ENCODE data around the gene PPP1R12B.

Gene PPP1R12B, protein sequence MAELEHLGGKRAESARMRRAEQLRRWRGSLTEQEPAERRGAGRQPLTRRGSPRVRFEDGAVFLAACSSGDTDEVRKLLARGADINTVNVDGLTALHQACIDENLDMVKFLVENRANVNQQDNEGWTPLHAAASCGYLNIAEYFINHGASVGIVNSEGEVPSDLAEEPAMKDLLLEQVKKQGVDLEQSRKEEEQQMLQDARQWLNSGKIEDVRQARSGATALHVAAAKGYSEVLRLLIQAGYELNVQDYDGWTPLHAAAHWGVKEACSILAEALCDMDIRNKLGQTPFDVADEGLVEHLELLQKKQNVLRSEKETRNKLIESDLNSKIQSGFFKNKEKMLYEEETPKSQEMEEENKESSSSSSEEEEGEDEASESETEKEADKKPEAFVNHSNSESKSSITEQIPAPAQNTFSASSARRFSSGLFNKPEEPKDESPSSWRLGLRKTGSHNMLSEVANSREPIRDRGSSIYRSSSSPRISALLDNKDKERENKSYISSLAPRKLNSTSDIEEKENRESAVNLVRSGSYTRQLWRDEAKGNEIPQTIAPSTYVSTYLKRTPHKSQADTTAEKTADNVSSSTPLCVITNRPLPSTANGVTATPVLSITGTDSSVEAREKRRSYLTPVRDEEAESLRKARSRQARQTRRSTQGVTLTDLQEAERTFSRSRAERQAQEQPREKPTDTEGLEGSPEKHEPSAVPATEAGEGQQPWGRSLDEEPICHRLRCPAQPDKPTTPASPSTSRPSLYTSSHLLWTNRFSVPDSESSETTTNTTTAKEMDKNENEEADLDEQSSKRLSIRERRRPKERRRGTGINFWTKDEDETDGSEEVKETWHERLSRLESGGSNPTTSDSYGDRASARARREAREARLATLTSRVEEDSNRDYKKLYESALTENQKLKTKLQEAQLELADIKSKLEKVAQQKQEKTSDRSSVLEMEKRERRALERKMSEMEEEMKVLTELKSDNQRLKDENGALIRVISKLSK

DNA sequence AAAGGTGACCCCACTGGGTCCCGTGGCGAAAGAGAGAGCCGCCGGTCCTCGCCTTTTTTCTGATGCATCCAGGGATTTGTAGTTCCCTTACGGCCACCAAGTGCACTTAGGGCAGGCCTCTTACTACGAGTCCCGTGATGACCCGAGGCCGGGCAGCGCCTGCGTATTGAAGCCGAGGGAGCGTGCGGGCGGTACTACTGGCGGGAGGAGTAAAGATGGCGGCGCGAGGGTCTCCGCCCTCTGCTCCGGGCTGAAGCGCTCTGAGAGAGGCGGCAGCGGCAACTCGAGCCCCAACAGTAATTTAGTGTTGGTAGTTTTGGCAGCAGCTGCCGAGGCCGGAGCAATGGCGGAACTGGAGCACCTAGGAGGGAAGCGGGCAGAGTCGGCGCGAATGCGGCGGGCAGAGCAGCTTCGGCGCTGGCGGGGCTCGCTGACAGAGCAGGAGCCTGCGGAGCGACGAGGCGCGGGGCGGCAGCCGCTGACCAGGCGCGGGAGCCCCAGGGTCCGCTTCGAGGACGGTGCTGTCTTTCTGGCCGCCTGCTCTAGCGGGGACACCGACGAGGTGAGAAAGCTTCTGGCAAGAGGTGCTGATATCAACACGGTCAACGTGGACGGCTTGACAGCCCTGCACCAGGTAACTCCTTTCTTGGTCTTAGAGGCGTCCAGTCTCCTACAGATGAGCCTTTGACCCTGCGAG is at the start of gene PPP1R12B:
Gene PPP1R12B, plus strand, starts transcription at position 191 of the 697 bp plus-strand sequence. Its CDS starts 153 bp downstream, at position 344.
- DNase-seq: peak; percentile 99

DNA sequence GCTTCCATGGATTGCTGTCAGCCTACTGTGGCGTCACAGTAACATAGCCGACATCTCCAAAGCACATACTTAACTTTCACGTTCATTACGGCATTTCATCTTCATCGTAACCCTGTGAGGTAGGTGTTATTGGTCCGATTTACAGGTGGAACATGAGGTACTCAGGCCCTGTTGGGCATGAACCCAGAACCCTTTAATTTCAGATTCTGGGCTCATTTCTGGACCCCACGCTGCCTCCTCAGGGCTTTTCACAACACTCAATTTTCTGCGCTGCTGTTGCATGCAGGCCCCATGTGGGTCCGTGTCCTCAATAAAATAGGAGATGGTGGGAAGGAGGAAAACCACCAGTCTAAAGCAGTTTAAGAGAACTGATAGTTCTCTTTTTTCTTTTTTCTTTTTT is 46.3 kb upstream of the PPP1R12B start:
- no peak for DNase-seq

DNA sequence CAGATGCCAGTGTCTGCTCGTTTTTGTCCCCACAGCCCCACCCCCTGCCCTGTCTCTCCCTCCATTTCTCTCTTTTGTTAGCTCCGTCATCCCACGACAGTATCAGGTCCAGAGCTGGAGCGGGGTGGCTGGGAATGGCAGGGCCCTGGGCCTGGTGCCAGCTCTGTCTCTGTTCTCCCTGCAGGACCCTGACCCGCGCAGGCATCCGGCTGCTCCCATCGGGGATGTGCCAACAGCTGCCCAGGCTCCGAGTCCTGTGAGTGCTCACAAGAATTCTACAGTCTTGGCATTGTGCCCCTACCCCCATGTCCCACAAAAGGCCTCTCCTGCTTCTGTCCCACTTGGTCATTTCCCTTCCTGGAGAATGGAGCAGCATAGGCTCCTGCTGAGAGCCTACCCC is 44.1 kb upstream of the PPP1R12B start:
- no peak for DNase-seq

DNA sequence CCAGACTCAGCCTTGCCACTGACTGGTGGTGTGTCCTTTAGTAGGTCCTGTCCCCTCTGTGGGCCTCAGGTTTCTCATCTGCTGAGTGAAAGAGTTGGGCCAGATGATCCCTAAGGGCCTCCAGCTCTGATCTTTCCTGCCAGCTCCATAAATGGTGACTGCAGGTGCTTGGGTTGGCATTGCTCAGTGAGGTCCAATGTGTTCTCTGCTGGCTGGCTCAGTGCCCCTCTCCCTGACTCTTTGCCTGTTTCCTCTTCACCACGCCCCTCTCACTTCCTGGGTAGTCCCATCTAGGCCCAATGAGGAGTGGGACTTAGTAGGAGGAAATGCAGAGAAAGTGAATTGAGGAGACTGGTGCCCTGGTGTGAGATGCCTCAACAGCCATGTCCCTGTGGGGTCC is 43.3 kb upstream of the PPP1R12B start:
- DNase-seq: no peak

DNA sequence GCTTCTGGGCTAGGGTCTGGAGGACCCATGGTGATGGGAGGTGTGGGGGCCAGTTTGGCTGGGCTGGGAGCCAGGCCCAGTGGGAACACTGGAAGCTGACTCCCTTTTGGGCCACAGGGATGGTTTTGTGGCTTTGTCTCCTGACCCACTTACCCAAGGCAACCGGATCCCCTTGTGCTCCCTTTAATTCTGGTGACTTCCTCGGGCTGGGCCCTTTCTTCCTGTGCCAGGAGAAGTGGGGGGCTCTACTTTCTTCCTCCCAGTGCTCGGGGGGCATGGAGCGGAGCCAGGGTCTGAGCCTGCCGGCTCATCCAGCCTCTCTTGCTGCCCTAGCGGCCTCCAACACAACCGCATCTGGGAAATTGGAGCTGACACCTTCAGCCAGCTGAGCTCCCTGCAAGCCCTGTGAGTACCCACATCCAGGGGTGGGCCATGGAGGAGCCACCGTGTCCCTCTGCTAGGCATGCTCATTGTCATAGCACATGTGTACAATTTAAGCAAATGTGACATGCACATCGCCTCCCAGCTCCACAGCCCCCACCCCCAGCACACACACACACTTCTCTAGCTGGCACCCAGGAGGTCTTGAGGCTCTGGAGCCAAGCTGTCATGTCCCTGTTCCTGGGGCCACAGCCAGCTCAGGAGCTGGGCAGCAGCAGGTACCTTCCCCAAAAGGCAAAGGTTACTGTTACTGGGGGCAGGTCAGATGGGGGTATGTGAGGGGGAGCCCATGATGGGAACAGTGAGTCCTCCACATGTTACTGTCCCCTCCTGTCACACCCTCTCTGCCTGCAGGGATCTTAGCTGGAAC is 41.8 kb upstream of the PPP1R12B start:
- no peak for DNase-seq

DNA sequence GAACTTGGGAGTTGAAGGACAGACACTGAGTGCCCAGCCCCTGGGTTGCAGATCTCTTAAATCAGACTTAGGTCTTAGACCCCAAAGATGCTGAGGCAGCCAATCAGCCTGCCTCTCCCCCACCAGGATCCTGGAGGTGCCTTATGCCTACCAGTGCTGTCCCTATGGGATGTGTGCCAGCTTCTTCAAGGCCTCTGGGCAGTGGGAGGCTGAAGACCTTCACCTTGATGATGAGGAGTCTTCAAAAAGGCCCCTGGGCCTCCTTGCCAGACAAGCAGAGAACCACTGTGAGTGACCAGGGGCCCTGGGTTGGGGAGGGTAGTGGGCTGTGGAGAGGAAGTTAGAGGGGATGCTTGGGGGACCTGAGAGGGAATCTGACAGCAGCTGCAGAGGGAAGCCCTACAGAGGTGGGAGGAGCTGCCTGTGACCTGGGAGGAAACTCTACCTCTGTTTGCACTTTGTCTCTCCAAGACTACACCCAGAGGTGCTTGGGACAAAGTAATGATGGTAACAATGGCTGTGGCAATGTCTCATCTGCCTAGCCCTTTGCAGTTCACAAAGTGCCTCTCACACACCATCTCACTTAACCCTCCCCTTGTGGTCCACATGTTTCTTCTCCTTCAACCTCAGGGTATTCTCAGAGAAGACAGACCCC is 38.3 kb upstream of the PPP1R12B start:
- DNase-seq: no peak

DNA sequence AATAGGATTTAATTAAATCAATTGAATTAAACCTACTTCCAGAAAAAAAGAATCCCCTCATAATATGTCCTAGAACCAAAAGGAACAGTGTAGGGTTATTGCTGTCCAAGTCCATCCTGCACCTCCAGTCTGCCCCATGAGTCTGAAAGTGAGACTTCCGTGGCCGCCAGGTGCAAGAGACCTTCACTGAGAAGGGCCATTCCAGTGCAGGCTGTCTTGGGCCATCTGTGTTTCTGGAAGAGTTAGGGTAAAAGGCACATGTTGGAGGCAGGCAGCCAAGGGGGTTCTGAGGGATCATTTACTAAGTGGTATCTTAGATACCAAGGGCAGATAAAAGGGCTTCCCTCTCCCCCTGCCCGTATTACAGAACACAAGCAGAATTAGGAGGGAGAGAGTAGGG is 37.8 kb upstream of the PPP1R12B start:
- DNase-seq: no peak

DNA sequence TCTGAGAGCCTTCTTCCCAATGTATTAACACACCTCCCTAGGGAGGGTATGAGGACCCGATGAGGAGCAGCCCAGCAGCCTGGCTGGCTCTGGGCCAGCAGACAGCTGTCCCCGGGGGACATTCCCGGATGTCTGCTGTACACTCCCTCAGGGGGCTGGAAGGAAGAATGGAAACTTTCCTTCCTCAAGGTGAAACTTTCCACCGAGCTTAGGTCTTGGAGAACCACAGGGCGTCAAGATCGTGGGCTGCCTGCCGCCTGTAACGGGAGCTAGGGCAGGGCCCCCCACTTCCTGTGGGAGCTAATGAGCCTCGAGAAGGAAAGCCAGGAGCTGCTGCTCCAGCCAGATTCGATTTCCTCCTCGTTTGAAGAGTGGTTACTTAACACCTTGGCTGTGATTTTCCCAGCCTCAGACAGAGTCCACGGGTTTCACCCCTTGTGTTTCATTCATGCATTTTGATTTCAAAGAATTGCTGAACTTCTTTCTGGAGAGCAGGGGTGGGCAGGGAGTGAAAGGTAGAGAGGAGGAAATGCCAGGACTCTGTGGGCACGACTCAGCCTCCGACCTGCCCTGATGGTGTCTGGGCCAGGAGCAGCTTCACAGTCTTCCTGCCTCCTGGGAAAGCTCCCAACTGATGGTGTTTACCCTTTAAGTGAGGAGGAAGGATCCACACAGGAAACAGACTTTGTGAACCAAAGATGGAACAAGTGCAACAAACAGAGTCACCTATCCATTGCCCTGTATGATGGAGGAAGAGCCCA is 36.4 kb upstream of the PPP1R12B start:
- no peak for DNase-seq

DNA sequence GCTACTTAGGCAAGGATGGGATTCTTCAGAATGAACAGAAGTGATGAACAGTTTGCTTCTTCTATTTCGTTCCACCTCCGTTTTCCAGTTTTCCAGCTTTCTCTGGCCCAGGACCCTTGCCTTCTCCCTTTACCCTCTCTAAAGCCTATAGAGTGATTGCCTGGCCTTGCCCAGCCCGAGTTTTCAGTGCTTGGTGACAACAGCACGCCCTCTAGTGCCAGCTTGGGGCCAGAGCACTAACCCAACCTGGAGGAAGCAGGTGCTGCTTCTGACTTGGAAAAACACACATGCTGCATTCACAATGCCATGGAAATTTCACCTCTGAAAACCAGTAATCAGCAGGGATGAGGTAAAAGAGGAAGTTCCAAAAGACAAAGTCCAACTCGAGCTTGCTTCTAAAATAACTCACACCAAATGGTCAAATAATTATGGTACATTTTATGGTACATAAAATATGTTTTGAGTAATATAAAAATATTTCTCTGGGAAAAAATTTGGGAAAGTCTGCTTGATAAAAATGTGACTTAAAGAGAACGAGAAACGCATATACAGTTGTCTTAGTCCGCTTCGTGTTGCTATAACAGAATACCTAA is 32.8 kb upstream of the PPP1R12B start:
- no peak for DNase-seq

DNA sequence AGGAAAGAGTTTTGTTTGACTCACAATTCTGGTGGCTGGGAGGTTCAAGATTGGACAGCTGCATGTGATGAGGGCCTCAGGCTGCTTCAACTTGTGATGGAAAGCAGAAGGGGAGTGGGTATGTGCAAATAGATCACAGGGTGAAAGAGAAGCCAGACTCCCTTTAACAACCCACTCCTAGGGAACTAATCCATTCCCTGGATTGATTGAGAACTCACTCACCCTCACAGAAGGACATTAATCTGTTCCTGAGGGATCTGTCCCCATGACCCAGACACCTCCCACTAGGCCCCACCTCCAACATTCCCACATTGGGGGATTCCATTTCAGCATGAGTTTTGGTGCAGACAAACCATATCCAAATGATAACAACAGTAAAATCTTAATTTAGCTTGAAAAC is 32.3 kb upstream of the PPP1R12B start:
- DNase-seq: no peak

DNA sequence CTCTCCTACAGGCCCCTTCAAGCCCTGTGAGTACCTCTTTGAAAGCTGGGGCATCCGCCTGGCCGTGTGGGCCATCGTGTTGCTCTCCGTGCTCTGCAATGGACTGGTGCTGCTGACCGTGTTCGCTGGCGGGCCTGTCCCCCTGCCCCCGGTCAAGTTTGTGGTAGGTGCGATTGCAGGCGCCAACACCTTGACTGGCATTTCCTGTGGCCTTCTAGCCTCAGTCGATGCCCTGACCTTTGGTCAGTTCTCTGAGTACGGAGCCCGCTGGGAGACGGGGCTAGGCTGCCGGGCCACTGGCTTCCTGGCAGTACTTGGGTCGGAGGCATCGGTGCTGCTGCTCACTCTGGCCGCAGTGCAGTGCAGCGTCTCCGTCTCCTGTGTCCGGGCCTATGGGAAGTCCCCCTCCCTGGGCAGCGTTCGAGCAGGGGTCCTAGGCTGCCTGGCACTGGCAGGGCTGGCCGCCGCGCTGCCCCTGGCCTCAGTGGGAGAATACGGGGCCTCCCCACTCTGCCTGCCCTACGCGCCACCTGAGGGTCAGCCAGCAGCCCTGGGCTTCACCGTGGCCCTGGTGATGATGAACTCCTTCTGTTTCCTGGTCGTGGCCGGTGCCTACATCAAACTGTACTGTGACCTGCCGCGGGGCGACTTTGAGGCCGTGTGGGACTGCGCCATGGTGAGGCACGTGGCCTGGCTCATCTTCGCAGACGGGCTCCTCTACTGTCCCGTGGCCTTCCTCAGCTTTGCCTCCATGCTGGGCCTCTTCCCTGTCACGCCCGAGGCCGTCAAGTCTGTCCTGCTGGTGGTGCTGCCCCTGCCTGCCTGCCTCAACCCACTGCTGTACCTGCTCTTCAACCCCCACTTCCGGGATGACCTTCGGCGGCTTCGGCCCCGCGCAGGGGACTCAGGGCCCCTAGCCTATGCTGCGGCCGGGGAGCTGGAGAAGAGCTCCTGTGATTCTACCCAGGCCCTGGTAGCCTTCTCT is 30.3 kb upstream of the PPP1R12B start:
- DNase-seq: no peak

DNA sequence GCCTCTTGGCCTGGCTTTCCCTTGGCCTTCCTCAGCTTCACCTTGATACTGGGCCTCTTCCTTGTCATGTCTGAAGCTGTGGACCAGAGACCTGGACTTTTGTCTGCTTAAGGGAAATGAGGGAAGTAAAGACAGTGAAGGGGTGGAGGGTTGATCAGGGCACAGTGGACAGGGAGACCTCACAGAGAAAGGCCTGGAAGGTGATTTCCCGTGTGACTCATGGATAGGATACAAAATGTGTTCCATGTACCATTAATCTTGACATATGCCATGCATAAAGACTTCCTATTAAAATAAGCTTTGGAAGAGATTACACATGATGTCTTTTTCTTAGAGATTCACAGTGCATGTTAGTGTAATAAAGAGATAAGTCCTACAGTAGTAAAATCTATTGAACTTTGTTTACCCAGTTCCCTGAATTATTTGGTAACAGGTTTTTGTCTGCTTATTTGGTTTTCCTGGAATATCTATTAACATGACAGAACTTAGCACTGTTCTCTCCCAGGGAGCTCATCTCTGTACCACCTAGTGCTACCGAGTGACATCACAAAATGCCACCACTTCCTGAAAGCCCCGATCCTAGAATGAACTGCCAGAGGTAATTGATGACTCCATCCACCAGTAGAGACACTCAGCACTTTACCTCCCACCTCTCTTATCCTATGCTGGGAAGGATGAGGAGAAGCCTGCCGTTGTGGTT is 29.0 kb upstream of the PPP1R12B start:
- no peak for DNase-seq

DNA sequence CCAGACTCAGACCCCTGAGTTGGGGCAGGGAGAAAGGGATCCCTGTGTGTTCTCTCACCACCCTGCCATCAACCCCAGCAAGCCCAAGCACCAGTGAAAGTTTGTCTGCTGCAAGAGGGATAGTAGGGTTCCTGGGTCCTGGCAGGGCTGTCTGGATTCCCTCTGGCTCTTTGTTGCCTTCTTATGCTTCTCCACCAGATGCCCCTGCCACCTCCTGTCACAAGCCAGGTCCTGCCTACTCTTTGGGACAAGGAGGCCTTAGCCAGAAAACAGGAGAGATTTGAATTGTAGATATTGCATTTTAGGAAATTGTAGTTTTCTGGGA is 28.5 kb upstream of the PPP1R12B start:
- no peak for DNase-seq

DNA sequence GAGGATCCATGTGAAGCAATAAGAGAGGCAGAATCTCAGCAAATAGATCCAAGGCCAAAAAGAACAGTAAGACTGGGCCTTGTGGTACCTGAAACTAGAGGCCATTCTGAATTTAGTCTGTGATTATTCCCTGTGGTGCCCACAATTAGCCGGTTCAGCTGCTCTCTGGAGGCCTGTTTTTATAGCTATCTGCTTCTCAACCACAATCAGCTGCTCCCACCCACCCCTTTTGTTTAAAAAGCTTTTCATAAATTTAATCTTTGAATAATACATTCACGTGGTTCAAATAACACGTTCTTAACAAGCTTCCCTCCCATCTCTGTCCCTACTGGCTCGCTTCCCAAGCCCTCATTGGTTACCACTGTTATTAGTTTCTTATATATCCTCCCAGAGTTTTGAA is 24.8 kb upstream of the PPP1R12B start:
- DNase-seq: no peak

DNA sequence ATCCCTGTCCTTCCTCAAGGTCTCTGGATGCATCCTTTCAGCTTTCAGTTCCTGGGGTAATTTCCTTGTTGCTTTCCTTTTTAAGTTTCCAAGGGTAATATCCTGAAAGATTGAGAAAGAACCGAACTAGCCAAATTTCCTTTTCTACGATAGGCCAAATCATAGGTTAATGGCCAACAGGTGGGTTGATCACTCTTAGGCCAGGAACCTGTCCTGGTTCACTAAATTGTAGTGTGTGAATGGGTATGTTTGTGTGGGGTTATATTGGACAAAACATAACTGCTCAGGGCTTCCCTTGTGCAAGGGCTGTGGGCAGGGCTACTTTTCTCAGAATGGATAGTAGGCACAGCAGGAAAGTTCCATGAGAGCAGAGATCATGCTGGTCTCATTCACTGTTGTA is 23.9 kb upstream of the PPP1R12B start:
- DNase-seq: no peak

DNA sequence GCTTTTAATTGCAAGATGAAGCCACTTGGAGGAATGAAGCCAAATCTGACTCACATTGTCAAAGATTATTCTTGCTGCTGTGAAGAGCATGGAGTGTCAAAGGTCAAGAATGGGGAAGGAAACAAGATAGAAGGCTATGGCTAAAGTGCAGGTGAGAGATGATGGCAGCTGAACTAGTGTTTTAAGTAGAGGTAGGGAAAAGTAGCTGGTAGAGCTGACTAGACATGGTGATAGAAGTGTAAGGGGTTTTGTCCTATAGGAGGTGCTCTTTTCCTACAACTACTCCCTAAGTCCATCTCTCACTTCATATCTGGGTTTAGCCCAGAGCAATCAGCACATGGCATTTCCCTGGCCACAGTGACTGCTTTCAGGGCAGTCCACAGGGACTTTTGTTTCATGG is 18.6 kb upstream of the PPP1R12B start:
- no peak for DNase-seq

DNA sequence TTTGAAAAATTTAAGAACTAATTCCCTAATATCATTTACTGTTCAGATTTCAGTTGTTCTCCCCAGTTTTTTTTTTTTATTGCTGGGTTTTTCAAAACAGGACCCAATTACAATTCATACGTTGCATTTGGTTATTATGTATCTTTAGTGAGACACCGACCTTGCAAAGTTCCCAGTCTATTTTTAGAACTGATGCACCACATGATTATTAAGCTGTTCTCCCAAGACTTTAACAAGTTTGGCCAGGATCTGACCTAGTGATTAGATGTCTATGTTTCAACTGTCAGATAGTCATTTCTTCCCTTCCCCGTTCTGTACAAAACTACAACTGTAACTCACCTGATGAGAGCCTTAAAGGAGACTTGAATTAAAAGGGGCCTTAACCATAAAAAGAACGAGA is 14.6 kb upstream of the PPP1R12B start:
- no peak for DNase-seq

DNA sequence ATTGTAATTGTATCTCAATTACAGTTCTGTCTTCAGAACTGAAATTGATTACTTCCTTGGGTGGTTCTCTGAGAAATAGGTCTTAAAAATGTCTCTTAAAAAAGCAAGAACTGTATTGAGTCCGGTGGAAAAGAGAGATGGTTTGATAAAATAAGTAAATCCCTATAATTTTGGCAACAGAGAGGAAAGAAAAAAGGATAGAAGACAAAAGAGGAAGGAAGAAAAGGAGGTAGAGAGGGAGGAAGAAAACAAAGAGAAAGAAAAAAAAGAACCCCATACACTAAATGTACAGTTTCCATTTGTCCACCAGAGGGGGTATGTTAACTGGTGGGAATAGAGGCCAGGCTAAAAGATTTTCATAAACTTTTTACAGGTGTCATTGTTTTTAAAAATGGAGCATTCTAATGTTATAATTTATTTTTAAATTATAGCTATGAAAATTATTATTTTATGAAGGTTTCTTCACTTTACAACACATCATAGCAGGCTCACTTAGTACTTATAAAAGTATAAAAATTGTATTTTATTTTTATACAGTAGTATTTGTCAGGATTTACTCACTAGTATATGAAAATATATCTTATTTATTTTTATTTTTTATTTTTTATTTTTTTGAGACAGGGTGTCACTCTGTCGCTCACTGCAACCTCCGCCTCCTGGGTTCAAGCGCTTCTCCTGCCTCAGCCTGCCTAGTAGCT is 4.7 kb upstream of the PPP1R12B start:
- no peak for DNase-seq

Measured in SIG-M5 (cell line).